SW480 (cell line): ENCODE results near the gene SPAG16.
"Not testable (repeated sequence)": the region's sequence is repeated elsewhere in the genome, so short reads cannot be mapped to it uniquely, and the experiment has no call there.

Experiments used
- DNase-seq: peaks from one replicate; pipeline ENCODE4 v3.0.0-alpha.2; 2016; ENCODE audit warnings: low spot score

SPAG16 gene

DNA sequence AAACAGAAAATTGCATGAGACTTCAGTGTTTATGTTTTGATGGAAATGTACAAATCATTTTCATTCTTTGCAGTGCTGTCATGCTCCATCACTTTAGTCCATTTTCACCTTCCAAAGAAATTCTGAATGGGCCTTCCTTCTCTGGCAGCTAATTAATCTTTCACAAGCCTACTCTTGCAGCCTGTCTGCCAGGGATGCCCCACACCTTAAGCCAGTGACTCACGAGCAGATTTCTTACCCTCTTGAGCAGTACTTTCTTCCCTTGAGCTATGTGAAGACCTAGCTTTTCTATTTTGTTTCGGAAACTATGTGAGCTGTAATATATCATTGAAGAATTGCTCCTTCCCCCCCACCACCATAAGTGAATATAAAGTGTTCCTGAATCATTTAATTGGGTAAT is 722.3 kb downstream of the SPAG16 start:
- no peak for DNase-seq

DNA sequence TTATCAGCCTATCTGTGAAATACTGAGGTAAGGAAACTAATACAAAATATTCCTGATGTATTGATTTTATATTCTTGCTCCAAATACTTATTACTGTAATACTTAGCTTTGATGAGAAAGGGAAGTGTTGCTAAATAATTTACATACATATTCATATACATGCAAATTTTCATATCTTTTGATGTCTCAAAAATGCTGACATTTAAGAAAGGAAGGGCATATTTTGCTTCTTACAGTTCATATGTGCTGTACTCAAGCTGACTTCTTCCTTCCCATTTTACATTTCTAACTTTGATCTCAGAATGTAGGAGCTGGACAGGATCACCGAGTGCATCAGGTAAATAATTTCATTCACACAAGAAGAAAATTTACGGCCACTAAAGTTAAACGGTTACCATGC is 727.4 kb downstream of the SPAG16 start:
- no peak for DNase-seq

DNA sequence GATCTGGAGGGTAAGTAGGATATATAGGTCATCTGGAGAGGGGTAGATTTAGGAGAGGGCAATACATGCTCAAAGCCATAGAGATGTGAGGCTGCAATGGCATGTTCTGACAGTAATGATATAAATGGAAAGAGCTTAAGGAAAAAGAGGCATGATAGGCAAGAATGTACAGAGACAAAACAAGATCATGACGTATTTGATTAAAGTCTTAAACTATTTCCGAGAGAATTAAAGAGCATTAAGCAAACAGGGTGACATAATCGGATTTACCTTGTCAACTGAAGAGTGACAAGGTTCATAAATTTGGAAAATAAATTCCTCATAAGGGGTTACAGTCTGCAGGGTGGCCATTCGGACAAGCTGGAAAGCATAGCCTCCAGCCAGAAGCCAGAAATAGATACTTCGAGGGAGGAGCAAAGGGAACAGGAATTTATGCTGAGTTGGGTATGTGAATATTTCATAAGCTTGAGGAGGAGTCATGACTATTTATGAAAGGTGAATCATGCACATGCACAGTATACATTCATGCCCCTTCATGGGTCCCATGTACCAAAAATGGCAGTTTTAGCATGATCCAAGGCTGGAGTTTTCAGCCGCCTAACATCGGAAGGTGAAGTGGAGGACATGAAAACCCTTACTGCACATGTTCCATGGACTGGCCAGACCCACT is 730.4 kb downstream of the SPAG16 start:
- no peak for DNase-seq

DNA sequence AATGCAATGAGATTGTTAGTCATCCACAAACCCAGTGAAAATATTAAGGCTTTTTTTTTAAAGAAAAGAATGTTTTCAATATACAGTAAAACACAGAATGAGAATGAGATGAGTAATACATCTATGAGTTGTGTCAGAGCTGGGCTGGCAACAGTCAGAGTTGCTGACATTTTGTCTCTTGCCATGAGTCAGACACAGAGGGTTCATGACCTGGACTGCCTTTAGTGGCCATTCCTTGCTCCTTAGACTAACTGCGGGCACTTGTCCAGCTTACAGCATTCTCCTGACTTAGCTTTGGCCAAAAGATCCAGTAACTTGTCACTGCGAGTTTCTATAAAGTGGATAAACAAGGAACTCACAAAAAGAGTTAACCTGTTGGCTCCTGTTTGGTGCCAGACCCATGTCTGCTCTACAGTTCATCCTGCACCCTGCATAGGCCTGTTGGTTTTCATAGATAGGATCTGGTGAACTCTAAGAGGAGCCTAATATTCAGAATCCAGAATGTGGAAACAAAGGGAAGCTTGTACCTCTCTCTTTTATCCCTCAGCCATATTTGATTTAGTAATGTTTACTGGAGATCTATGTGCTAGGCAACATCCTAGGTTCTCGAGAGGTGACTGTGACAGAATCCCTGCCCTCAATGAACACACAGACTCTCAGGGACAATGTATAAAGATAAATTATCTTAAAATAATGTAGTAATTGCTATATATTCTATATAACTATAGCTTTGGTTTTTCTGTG is 735.1 kb downstream of the SPAG16 start:
- DNase-seq, result no peak

DNA sequence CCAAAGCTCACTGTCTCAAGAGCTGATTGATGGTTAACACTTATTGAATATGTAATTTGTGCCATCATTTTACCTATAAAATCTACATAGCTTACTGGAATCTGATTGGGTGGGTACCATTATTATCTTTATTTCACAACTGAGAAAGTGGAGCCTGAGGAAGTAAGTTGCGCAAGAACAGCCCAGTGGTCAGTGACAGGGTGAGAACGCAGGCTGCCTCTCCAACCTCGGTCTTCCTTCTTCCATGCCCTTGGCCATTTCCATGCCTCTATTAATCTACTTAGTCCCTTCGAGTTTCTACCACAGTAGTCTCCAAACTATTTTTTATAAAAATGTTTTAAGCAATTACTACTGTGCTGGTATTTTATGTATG is 735.7 kb downstream of the SPAG16 start:
- DNase-seq, result no peak

DNA sequence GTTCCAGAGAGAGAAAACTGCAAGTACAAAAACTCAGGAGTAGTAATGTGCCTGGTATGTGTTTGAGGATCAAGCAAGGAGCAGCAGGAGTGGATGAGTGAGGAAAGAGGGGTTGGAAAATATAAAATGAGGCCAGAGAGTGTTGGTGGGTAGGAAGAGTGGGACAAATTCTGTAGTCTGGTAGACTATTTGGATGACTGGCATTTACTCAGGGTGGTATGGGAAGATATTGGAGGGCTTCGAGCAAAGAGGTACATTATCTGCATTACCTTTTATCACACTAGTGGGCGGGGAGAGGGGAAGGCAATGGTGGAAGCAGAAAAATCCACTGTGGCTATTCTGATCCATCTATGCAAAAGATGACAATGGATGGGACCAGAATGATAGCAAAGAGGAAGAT is 744.9 kb downstream of the SPAG16 start:
- DNase-seq, result no peak

DNA sequence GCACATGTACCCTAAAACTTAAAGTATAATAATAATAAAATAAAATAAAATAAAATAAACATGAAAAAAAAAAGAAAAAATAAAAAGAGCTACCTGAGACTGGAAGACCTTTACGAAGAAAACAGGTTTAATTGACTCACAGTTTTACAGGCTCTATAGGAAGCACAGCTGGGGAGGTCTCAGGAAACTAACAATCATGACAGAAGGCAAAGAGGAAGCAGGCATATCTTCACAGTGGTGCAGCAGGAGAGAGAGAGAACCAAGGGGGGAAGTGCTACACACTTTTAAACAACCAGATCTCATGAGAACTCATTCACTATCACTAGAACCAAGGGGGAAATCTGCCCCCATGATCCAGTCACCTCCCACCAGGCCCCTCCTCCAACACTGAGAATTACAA is 747.3 kb downstream of the SPAG16 start:
- DNase-seq, result no peak

DNA sequence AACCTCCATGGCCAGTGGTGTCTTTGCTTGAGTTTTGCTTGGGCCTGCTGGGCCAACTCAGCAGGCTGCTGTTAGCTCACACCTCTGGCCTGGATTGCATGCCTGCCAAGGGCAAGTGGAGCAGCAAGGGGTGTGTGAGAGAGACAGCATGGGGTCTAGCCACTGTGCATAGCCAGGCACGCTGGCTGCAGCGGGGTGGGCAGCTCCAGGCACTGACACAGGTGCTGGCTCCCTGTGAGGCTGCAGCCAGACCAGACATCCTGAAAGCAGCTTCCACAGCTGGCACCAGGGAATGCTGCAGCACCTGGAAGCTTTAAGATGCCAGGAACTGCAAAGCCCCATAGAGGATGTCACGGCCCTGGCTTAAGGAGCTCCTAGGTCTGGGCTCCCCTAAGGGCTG is 750.2 kb downstream of the SPAG16 start:
- no peak for DNase-seq

DNA sequence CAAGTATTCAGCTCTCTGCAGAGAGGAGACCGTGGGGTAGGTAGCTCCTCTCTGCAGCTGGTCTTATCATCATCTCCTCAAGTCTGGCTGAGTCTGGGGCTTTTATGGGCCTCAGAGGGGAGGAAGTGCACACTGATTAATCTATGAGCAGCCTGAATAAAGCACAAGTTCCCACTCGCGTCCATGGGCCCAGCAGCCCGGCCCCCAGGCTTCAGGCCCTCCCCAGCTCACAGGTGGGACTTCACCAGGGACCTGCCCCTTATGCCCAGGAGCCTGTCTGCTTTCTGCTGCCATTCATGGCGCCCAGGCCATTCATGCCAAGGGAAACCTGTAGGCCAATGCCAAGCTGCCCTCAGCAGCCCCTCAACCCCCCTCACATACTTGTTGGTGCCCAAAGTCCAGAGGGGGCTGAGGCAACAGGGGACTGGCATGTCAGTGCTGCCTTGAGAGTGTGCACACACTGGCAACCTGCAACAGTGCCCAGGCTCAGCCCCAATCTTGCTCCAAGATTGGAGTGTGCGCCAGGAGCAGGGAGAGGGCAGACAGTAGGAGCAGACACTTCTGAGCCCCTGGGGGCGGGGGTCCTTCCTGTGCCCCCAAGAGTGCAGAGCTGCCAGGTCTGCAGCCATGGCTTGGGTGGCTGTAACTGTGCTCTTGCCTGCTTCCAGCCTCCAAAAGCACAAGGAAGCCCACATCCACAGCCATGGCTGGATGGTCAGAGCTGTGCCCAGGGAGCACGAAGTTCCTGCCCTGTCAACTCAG is 751.0 kb downstream of the SPAG16 start:
- no peak for DNase-seq

DNA sequence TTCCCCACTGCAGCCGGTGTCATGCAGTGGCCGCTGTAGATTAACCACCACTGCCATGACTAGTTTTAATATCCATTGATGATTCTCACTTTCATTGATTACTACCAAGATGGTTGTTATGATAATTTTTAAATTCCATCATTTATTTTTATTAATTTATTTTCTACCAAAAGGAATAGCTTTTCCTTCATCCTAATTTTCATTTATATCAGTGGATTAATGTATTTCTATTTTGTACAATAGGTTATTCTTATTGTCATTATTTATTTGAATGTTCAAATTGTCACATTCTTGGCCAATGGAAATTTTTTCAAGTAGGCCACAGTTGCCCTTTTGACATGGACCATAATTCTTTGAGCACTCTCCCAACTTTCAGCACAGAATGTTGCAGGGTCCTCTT is 751.7 kb downstream of the SPAG16 start:
- DNase-seq, result no peak

DNA sequence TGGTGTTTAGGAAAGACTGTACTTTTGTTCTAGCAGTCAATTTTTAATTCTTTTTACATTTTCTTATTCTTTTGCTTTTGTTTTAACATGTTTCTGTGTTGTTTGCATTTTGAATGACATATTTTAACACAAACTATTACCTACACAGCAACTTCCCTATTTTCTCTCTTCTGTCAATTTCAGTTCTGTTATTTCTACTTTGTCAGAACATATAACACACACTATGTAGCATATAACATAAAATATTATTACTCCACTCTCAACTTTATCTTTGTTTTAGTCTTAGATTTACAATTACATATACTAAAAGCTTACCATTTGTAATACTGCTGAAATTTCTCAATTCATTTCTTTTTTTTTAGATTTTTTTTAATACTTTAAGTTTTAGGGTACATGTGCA is 753.9 kb downstream of the SPAG16 start:
- no peak for DNase-seq

DNA sequence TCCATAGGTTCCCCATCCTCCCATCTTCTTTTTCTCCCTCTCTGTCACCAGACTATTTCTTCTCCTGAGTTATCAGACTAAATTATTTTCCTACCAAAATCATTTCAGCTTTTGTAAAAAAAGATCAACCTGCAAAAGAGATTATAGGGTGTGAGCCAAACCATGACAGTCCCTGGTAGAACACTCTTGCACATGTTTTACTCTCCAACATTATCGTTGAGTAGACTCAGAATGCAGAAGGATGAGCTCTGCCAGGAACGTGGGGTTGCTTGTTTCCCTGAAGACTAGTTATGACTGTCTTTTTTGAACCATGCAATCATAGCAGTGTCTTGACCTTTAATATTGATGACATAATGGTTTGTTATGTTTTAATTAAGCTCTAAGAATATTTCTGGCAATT is 766.5 kb downstream of the SPAG16 start:
- no peak for DNase-seq

DNA sequence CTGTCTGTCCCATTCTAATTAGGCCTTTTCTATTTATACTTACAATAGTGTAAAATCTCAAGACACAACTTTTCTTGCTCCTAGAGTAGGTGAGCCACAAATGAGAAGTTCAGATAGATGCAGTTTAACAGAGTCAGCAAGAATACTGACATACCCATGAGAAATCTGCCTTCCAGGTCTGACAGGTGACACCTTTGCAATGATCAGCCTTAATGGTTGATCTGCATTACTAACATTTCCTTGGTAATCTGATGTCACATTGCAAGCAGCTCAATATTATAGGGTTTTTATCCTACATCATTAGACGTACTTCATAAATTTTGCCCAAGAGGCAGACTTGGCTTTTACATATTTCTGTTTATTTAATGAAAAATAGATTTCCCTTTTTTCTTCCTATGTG is 767.3 kb downstream of the SPAG16 start:
- no peak for DNase-seq

DNA sequence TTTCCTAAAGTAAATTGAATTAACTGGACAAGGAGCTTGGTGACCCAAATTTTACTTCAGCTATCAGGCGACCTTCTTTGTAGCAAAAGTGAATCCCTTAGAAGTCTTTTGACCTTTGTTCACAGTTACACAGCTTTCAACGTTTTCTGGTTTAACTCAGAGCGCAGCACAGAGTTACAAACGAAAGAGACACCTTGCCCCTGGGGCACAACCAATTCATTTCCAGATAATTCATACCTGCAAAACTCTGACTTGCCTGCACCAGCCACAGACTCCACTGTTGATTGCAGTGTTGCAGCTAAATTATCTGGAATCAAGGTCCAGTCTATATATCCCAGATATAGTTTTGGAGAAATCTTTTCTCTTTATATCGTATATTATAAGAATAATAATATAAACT is 768.0 kb downstream of the SPAG16 start:
- DNase-seq, result no peak

DNA sequence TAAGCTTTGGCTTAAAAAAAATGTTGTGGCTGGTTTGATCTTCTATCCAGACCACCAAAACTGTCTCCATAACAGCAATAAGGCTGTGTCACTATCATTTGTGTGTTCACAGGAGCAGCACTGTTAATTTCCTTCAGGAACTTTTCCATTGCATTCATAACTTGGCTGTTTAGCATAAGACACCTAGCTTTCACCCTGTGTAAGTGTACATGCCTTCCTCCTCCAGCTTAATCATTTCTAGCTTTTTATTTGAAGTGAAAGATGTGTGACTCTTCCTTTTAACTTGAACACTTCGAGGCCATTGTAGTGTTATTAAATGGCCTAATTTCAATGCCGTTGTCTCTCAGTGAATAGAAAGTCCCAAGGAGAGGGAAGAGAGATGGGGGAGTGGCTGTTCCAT is 773.7 kb downstream of the SPAG16 start:
- DNase-seq, result no peak

DNA sequence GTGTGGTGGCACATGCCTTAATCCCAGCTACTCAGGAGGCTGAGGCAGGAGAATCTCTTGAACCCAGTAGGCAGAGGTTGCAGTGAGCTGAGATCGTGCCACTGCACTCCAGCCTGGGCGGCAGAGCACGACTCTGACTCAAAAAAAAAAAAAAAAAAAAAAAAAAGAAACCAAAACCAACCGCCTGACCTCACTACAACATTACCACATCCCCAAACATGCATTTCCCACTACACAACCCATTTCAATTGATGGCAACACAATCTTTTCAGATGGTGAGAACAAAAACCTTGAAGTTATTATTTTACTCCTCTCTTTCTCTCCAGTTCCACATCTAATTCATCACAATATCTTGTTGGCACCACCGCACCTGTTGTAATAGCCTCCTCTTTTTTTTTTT is 778.0 kb downstream of the SPAG16 start:
- DNase-seq, result not testable (repeated sequence)

DNA sequence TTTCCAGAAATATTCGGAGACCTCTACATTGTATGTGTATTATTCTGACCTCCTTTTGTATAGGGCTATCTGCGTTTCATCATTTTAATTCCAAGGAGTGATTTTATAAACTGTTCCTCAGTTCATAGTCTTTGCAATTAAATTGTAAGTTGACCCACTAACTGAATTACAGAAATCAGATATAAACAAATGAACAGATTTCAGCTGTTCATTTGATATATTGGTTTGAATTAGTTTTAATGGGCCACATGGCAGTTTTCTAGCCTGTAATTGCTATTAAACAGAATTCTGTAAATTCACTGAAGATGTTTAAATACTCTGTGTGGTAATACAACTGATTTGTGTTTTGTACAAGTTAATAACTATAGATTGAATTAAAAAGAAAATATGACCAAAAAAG is 780.2 kb downstream of the SPAG16 start:
- no peak for DNase-seq

DNA sequence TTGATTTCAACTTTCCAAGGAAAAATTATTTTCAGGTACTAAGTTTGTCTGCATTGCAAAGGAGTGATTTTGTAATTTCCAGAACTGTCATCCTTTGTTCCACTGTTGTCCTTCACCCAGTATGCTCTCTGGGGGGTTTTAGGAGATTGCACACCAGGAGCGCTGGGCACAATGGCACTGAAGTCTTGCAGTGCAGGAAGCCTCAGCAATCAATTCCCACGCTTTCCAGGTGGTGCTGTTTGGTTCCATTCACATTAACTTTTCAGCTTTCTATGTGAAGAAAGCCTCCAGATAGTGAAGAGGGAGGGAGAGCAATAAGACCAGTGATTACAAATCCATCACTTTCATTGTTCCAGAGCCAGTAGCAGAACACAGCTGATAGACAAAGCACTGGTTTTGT is 782.6 kb downstream of the SPAG16 start:
- no peak for DNase-seq

DNA sequence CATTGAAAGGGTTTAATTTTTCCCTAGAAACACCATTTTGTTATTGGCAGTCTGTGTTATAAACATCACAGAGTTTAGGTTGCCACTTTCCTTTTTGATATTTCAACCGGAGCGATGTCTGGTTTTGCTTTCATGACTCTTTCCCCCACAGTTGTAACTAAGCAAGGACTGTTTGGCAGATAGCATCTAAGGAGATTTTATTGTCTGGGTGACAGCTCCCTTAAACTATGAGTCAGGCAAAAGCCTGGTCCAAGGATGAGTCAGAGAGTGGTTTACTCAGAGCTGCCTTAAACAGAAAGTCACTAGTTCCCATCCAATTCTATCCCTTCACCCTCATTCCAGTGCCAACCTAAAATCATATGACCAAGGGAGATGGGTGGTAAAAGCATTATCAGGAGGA is 785.0 kb downstream of the SPAG16 start:
- peak; percentile 72 for DNase-seq

DNA sequence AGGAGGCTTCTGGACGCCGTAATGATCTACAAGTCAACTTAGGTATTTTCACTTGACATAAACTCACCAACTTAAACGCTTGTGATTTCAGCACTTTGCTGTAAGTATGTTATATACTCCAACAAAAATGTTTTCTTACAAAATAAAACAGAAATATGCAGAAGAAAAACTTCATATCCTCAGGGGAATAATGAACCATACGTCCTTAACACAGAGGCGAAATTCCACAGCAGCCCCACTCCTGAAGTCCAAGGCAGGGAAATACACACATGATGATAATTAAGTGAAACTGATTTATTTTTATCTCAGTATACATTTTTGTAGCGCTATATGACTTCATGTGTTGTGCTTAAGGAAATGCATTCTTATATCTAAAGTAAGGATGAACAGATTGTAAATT is 791.2 kb downstream of the SPAG16 start:
- DNase-seq, result no peak

DNA sequence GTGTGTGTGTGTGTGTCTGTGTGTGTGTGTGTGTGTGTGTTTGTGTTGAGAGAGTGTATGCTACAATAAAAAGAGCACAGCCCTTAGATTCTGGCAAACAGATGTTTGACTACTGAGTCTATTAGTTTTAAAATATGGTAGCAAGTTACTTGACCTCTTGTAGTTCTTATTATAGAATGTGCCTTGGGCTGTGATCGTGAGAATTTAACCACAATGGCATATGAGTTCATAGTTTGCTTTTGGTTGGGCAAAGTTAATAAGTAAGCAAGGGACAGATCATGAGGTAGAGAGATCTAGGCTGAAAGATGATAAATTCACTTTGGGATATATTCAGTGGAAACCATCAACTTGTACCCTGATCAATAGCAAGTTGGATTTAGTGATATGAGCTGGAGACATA is 792.3 kb downstream of the SPAG16 start:
- peak; percentile 22 for DNase-seq

DNA sequence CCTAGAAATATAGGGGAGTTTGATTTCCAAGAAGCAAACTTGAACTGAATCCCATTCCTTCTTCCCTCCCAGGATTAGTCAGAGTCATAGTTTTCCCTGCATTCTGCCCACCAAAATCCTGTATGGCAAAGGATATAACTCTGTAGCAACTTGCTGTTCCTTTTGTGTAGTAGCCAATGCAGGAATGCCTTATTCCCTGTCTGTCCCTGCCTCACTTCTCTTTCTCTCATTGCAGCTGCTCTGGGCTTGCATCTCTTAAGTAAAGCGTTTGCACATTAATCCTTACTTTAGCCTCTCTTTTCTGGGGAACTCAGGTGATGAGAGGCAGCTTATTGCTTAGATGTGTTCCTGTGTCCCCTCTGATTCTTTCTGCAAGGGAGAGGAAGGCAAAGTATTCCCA is 793.5 kb downstream of the SPAG16 start:
- DNase-seq, result no peak

DNA sequence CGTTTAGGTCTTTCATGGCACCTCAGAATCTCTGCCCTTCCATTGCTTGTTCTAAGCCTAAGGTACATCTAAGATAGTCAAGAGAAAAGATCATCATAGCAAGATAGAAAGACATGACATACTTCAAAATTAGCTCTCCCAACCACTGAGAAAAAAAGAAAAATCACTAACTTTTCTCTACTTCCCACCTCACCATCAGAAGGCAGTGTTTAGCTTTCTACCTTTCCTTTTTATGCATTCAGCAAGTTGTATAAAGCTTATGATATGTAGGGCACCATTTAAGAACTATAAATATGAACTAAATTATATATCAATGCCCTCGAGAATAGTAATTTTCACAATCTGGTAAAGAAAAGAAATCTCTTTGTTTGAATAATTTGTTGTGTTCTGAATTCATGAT is 794.8 kb downstream of the SPAG16 start:
- DNase-seq, result no peak
